WTC11 (cell line): ENCODE measurements around the gene LRTM2. TPM values are rescaled to one million over a fixed set of nuclear protein-coding genes. Genes with fewer than 3 reads are reported as not detected.

Source experiments
- ATAC-seq: fragments of 200-7000 bp; cut with Tn5 transposase; 2 replicates; pipeline ENCODE4 v1.10.0; 2021; ENCODE audit warnings: mild to moderate bottlenecking, moderate library complexity
- CTCF ChIA-PET: fragments of 300-600 bp; sonication (Branson Sonifier 250); formaldehyde crosslinking; loops from one replicate; lab custom pipeline; 2021; ENCODE audit warnings: antibody characterized with exemption; lab: Charles Lee
- POLR2A ChIA-PET: fragments of 350-600 bp; sonication (Branson Sonifier 250); formaldehyde crosslinking; loops from one replicate; lab custom pipeline; 2021; ENCODE audit warnings: antibody characterized with exemption; lab: Charles Lee
- DNase-seq: peaks from one replicate; pipeline ENCODE4 v3.0.0; 2021; ENCODE audit warnings: low spot score
- H3K27ac Mint-ChIP-seq: 2 replicates; pipeline ENCODE4 v1.8.0; 2021; ENCODE audit warnings: mixed read lengths
- H3K27me3 Mint-ChIP-seq: 2 replicates; pipeline ENCODE4 v1.8.0; 2021; ENCODE audit warnings: low read depth, mild to moderate bottlenecking, moderate library complexity, mixed read lengths
- H3K36me3 Mint-ChIP-seq: 2 replicates; pipeline ENCODE4 v1.8.0; 2021; ENCODE audit warnings: mixed read lengths
- H3K4me1 Mint-ChIP-seq: 2 replicates; pipeline ENCODE4 v1.8.0; 2022; ENCODE audit warnings: mixed read lengths
- H3K4me3 Mint-ChIP-seq: 2 replicates; pipeline ENCODE4 v1.8.0; 2021; ENCODE audit warnings: mild to moderate bottlenecking, moderate library complexity, mixed read lengths
- H3K9me3 Mint-ChIP-seq: 2 replicates; pipeline ENCODE4 v1.8.0; 2021; ENCODE audit warnings: mixed read lengths
- CREM ChIP-seq: sonication (generic); formaldehyde crosslinking; IDR thresholded peaks from 2 replicates; pipeline ENCODE4 v1.8.1; 2022; ENCODE audit warnings: mild to moderate bottlenecking, missing genetic modification reagents, moderate library complexity
- ELF4 ChIP-seq: sonication (generic); formaldehyde crosslinking; IDR thresholded peaks from 2 replicates; pipeline ENCODE4 v1.8.1; 2022; ENCODE audit warnings: low read depth, mild to moderate bottlenecking, moderate library complexity, missing genetic modification reagents
- GRHL2 ChIP-seq: fragments of 250-450 bp; sonication (Bioruptor Pico); IDR thresholded peaks from 2 replicates; pipeline ENCODE4 v1.8.0; 2022; ENCODE audit warnings: mild to moderate bottlenecking, moderate library complexity; ENCODE audit not compliant: insufficient replicate concordance, severe bottlenecking
- JUN ChIP-seq: sonication (generic); formaldehyde crosslinking; IDR thresholded peaks from 2 replicates; pipeline ENCODE4 v1.8.0; 2023; ENCODE audit warnings: mild to moderate bottlenecking, missing genetic modification reagents
- MYBL2 ChIP-seq: sonication (generic); formaldehyde crosslinking; IDR thresholded peaks from 2 replicates; pipeline ENCODE4 v1.8.1; 2023; ENCODE audit warnings: mild to moderate bottlenecking, moderate library complexity, missing genetic modification reagents
- NR1H2 ChIP-seq: sonication (generic); formaldehyde crosslinking; IDR thresholded peaks from 2 replicates; pipeline ENCODE4 v1.9.0; 2021; ENCODE audit warnings: mild to moderate bottlenecking, moderate library complexity, missing genetic modification reagents
- NR3C1 ChIP-seq: sonication (generic); formaldehyde crosslinking; conservative IDR thresholded peaks from 2 replicates; pipeline ENCODE4 v1.8.1; 2023; ENCODE audit warnings: low read depth, mild to moderate bottlenecking, missing genetic modification reagents
- TEAD4 ChIP-seq: sonication (generic); formaldehyde crosslinking; IDR thresholded peaks from 2 replicates; pipeline ENCODE4 v1.8.0; 2022; ENCODE audit warnings: mild to moderate bottlenecking, missing genetic modification reagents
- ZNF263 ChIP-seq: sonication (generic); formaldehyde crosslinking; IDR thresholded peaks from 2 replicates; pipeline ENCODE4 v1.8.1; 2022; ENCODE audit warnings: low read depth, mild to moderate bottlenecking, moderate library complexity, missing genetic modification reagents
- ZNF396 ChIP-seq: fragments of 250-450 bp; sonication (Bioruptor Pico); IDR thresholded peaks from 2 replicates; pipeline ENCODE4 v1.8.0; 2021; ENCODE audit warnings: mild to moderate bottlenecking, moderate library complexity, borderline replicate concordance
- total RNA-seq: library from RNA; stranded (reverse); gene quantifications from 3 replicates; pipeline ENCODE4 v1.2.3, GENCODE V29; 2021
- TF ChIP-seq, protein P1 (sequence below): sonication (generic); formaldehyde crosslinking; IDR thresholded peaks from 2 replicates; pipeline ENCODE4 v1.8.0; 2022; ENCODE audit warnings: mild to moderate bottlenecking, missing genetic modification reagents
- TF ChIP-seq, protein P2 (sequence below): sonication (generic); formaldehyde crosslinking; IDR thresholded peaks from 2 replicates; pipeline ENCODE4 v1.8.0; 2022; ENCODE audit warnings: mild to moderate bottlenecking, missing genetic modification reagents
- TF ChIP-seq, protein P3 (sequence below): sonication (generic); formaldehyde crosslinking; IDR thresholded peaks from 2 replicates; pipeline ENCODE4 v1.8.1; 2023; ENCODE audit warnings: mild to moderate bottlenecking, missing genetic modification reagents
- TF ChIP-seq, protein P4 (sequence below): sonication (generic); formaldehyde crosslinking; IDR thresholded peaks from 2 replicates; pipeline ENCODE4 v1.8.1; 2022; ENCODE audit warnings: low read depth, missing genetic modification reagents, borderline replicate concordance
- TF ChIP-seq, protein P5 (sequence below): fragments of 250-450 bp; sonication (Bioruptor Pico); IDR thresholded peaks from 2 replicates; pipeline ENCODE4 v1.9.0; 2021; ENCODE audit warnings: mild to moderate bottlenecking
- TF ChIP-seq, protein P6 (sequence below): sonication (generic); formaldehyde crosslinking; IDR thresholded peaks from 2 replicates; pipeline ENCODE4 v1.8.1; 2023; ENCODE audit warnings: mild to moderate bottlenecking, missing genetic modification reagents
- TF ChIP-seq, protein P7 (sequence below): fragments of 250-450 bp; sonication (Bioruptor Pico); IDR thresholded peaks from 2 replicates; pipeline ENCODE4 v1.9.0; 2021; ENCODE audit warnings: mild to moderate bottlenecking
- TF ChIP-seq, protein P8 (sequence below): sonication (generic); formaldehyde crosslinking; IDR thresholded peaks from 2 replicates; pipeline ENCODE4 v1.8.1; 2022; ENCODE audit warnings: mild to moderate bottlenecking, moderate library complexity, missing genetic modification reagents

Gene LRTM2
- total RNA-seq, 1 experiment from 2014 or later = 0.66 TPM

DNA sequence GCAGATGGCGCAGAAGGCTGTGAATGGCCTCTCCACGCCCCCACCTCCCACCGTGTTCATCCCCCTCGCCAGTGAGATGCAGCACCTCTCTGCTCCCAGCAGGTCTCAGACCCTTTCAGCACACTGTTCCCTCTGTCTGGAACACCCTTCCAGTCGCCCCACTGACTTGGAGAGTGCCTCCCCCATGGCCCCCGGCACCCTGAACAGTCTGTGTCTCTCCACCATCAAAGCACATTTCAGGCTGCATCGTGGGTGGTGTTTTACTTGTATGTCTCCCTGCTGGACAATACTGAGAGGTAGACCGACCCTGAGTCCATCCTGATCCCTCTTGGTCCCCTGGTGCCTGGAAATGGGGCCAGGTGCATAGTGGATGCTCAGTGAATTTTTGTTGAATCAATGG is 63.1 kb downstream of the LRTM2 start:
- no peaks in the 10 kb centered on the region; the same call in 1 of the 2 replicates for H3K27me3 Mint-ChIP-seq
- no peak overlapping the region for H3K4me3 Mint-ChIP-seq
- peaks cover 4% of the 10 kb centered on the region; the same call in 1 of the 2 replicates for H3K9me3 Mint-ChIP-seq
- H3K4me1 Mint-ChIP-seq = no peaks in the 10 kb centered on the region
- TF ChIP-seq NR1H2 (CRISPR knock-in tag) = no peak
- ATAC-seq = no peak
- H3K27ac Mint-ChIP-seq = no peak overlapping the region
- ChIA-PET CTCF (no interaction called here), POLR2A (no interaction called here)
- no peak for DNase-seq
- no peaks in the 10 kb centered on the region for H3K36me3 Mint-ChIP-seq

DNA sequence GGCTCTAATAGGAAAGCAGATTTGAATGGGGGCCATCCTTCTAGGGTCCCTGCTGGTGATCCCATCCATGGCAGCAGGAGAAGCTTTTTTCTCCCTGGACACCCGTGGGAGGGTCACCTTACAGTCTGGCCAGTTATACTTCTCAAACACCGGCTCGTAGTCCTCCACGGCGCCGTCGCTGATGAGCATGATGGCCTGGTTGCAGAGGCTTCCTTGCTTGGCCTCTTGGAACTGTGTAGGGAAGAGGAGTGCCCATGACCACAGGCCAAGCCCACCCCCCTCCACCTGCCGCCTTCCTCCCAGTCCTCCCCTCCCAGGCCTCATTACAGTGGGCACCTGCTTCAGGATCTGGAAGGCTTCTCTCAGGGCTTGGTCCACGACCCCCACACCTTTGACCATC is 64.3 kb downstream of the LRTM2 start:
- CTCF ChIA-PET = no interaction called here
- H3K27ac Mint-ChIP-seq = no peak overlapping the region
- no peak for DNase-seq
- H3K4me1 Mint-ChIP-seq = no peaks in the 10 kb centered on the region
- no peaks in the 10 kb centered on the region for H3K36me3 Mint-ChIP-seq
- no peak for TF ChIP-seq ELF4 (CRISPR knock-in tag)
- TF ChIP-seq, protein P1, sequence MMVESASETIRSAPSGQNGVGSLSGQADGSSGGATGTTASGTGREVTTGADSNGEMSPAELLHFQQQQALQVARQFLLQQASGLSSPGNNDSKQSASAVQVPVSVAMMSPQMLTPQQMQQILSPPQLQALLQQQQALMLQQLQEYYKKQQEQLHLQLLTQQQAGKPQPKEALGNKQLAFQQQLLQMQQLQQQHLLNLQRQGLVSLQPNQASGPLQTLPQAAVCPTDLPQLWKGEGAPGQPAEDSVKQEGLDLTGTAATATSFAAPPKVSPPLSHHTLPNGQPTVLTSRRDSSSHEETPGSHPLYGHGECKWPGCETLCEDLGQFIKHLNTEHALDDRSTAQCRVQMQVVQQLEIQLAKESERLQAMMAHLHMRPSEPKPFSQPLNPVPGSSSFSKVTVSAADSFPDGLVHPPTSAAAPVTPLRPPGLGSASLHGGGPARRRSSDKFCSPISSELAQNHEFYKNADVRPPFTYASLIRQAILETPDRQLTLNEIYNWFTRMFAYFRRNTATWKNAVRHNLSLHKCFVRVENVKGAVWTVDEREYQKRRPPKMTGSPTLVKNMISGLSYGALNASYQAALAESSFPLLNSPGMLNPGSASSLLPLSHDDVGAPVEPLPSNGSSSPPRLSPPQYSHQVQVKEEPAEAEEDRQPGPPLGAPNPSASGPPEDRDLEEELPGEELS (CRISPR knock-in tag) = no peak
- TF ChIP-seq ZNF263 (CRISPR knock-in tag) = no peak
- TF ChIP-seq, protein P2, sequence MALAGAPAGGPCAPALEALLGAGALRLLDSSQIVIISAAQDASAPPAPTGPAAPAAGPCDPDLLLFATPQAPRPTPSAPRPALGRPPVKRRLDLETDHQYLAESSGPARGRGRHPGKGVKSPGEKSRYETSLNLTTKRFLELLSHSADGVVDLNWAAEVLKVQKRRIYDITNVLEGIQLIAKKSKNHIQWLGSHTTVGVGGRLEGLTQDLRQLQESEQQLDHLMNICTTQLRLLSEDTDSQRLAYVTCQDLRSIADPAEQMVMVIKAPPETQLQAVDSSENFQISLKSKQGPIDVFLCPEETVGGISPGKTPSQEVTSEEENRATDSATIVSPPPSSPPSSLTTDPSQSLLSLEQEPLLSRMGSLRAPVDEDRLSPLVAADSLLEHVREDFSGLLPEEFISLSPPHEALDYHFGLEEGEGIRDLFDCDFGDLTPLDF = no peak
- TF ChIP-seq MYBL2 (CRISPR knock-in tag) = no peak
- TF ChIP-seq, protein P3, sequence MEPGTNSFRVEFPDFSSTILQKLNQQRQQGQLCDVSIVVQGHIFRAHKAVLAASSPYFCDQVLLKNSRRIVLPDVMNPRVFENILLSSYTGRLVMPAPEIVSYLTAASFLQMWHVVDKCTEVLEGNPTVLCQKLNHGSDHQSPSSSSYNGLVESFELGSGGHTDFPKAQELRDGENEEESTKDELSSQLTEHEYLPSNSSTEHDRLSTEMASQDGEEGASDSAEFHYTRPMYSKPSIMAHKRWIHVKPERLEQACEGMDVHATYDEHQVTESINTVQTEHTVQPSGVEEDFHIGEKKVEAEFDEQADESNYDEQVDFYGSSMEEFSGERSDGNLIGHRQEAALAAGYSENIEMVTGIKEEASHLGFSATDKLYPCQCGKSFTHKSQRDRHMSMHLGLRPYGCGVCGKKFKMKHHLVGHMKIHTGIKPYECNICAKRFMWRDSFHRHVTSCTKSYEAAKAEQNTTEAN (CRISPR knock-in tag) = no peak
- TF ChIP-seq, protein P4, sequence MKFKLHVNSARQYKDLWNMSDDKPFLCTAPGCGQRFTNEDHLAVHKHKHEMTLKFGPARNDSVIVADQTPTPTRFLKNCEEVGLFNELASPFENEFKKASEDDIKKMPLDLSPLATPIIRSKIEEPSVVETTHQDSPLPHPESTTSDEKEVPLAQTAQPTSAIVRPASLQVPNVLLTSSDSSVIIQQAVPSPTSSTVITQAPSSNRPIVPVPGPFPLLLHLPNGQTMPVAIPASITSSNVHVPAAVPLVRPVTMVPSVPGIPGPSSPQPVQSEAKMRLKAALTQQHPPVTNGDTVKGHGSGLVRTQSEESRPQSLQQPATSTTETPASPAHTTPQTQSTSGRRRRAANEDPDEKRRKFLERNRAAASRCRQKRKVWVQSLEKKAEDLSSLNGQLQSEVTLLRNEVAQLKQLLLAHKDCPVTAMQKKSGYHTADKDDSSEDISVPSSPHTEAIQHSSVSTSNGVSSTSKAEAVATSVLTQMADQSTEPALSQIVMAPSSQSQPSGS (CRISPR knock-in tag) = no peak
- TF ChIP-seq JUN (CRISPR knock-in tag) = no peak
- no peak for TF ChIP-seq ZNF396 (CRISPR knock-in tag)
- no peak for TF ChIP-seq TEAD4
- TF ChIP-seq, protein P5, sequence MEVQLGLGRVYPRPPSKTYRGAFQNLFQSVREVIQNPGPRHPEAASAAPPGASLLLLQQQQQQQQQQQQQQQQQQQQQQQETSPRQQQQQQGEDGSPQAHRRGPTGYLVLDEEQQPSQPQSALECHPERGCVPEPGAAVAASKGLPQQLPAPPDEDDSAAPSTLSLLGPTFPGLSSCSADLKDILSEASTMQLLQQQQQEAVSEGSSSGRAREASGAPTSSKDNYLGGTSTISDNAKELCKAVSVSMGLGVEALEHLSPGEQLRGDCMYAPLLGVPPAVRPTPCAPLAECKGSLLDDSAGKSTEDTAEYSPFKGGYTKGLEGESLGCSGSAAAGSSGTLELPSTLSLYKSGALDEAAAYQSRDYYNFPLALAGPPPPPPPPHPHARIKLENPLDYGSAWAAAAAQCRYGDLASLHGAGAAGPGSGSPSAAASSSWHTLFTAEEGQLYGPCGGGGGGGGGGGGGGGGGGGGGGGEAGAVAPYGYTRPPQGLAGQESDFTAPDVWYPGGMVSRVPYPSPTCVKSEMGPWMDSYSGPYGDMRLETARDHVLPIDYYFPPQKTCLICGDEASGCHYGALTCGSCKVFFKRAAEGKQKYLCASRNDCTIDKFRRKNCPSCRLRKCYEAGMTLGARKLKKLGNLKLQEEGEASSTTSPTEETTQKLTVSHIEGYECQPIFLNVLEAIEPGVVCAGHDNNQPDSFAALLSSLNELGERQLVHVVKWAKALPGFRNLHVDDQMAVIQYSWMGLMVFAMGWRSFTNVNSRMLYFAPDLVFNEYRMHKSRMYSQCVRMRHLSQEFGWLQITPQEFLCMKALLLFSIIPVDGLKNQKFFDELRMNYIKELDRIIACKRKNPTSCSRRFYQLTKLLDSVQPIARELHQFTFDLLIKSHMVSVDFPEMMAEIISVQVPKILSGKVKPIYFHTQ (CRISPR knock-in tag) = no peak
- TF ChIP-seq CREM (CRISPR knock-in tag) = no peak
- TF ChIP-seq, protein P6, sequence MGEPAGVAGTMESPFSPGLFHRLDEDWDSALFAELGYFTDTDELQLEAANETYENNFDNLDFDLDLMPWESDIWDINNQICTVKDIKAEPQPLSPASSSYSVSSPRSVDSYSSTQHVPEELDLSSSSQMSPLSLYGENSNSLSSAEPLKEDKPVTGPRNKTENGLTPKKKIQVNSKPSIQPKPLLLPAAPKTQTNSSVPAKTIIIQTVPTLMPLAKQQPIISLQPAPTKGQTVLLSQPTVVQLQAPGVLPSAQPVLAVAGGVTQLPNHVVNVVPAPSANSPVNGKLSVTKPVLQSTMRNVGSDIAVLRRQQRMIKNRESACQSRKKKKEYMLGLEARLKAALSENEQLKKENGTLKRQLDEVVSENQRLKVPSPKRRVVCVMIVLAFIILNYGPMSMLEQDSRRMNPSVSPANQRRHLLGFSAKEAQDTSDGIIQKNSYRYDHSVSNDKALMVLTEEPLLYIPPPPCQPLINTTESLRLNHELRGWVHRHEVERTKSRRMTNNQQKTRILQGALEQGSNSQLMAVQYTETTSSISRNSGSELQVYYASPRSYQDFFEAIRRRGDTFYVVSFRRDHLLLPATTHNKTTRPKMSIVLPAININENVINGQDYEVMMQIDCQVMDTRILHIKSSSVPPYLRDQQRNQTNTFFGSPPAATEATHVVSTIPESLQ (CRISPR knock-in tag) = no peak
- no peak for TF ChIP-seq GRHL2 (CRISPR knock-in tag)
- TF ChIP-seq, protein P7, sequence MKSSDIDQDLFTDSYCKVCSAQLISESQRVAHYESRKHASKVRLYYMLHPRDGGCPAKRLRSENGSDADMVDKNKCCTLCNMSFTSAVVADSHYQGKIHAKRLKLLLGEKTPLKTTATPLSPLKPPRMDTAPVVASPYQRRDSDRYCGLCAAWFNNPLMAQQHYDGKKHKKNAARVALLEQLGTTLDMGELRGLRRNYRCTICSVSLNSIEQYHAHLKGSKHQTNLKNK (CRISPR knock-in tag) = no peak
- TF ChIP-seq, protein P8, sequence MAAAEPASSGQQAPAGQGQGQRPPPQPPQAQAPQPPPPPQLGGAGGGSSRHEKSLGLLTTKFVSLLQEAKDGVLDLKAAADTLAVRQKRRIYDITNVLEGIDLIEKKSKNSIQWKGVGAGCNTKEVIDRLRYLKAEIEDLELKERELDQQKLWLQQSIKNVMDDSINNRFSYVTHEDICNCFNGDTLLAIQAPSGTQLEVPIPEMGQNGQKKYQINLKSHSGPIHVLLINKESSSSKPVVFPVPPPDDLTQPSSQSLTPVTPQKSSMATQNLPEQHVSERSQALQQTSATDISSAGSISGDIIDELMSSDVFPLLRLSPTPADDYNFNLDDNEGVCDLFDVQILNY (CRISPR knock-in tag) = no peak
- TF ChIP-seq NR3C1 (CRISPR knock-in tag) = no peak
- no peak for ATAC-seq
- no peak overlapping the region for H3K4me3 Mint-ChIP-seq
- peaks cover 5% of the 10 kb centered on the region; the same call in 1 of the 2 replicates for H3K9me3 Mint-ChIP-seq
- POLR2A ChIA-PET = no interaction called here
- H3K27me3 Mint-ChIP-seq = no peaks in the 10 kb centered on the region; the same call in 1 of the 2 replicates
